CD14-positive monocyte (primary cell): ENCODE results near the gene TM9SF3. TPM values are rescaled to one million over a fixed set of nuclear protein-coding genes. Genes with fewer than 3 reads are reported as not detected.

Source experiments
- DNase-seq, 3 donors: peaks; one replicate each; pipeline ENCODE4 v3.0.0-alpha.2; 2011 to 2022
- H2AFZ ChIP-seq: 2 replicates; pipeline ENCODE4 v1.6.0; 2012; ENCODE audit warnings: mild to moderate bottlenecking, low read depth, low read length, inconsistent platforms; ENCODE audit not compliant: insufficient read depth, poor library complexity, severe bottlenecking
- H3K27ac ChIP-seq, 2 donors: 1 replicate in 1 of 2; 2 replicates in 1 of 2; pipeline ENCODE4 v1.5.1; 2012 to 2013; ENCODE audit warnings: low read length in 2 of 2, control low read depth in 1 of 2, inconsistent platforms in 1 of 2, low read depth in 1 of 2, mild to moderate bottlenecking in 1 of 2
- H3K27me3 ChIP-seq, 2 donors: one replicate each; pipeline versions ENCODE4 v1.6.0 to v1.6.1; 2011 to 2013; ENCODE audit warnings: low read length in 2 of 2; ENCODE audit not compliant: control insufficient read depth in 2 of 2, insufficient read depth in 2 of 2
- H3K36me3 ChIP-seq, 2 donors: replicated peaks in 1 of 2; 1 replicate in 1 of 2; 2 replicates in 1 of 2; pipeline versions ENCODE4 v1.5.1 to v1.6.1; 2012 to 2013; ENCODE audit warnings: low read length in 2 of 2, control low read depth in 1 of 2, inconsistent platforms in 1 of 2, mild to moderate bottlenecking in 1 of 2; ENCODE audit not compliant: insufficient read depth in 2 of 2, control insufficient read depth in 1 of 2
- H3K4me1 ChIP-seq, 2 donors: 1 replicate in 1 of 2; 2 replicates in 1 of 2; pipeline versions ENCODE4 v1.5.1 to v1.6.1; 2012 to 2013; ENCODE audit warnings: low read length in 2 of 2, control low read depth in 1 of 2, inconsistent platforms in 1 of 2, mild to moderate bottlenecking in 1 of 2, moderate library complexity in 1 of 2; ENCODE audit not compliant: insufficient read depth in 2 of 2, control insufficient read depth in 1 of 2
- H3K4me2 ChIP-seq: replicated peaks from 2 replicates; pipeline ENCODE3; 2012; ENCODE audit warnings: low read length, moderate library complexity, mild to moderate bottlenecking; ENCODE audit not compliant: poor library complexity, severe bottlenecking; ENCODE audit errors: extremely low read depth
- H3K4me3 ChIP-seq, 3 experiments: fragments of 200-600 bp in 1 of 3; sonication (generic) in 1 of 3; replicated peaks in 1 of 3; 1 replicate in 2 of 3; 2 replicates in 1 of 3; pipeline ENCODE4 v1.5.1; 2011 to 2013; ENCODE audit warnings: low read length in 3 of 3, mild to moderate bottlenecking in 3 of 3, control low read depth in 2 of 3, low read depth in 2 of 3, inconsistent platforms in 1 of 3, moderate library complexity in 1 of 3
- H3K79me2 ChIP-seq: 2 replicates; pipeline ENCODE4 v1.6.0; 2012; ENCODE audit warnings: mild to moderate bottlenecking, control low read depth, inconsistent platforms, low read length, moderate library complexity; ENCODE audit not compliant: insufficient read depth
- H3K9ac ChIP-seq: 2 replicates; pipeline ENCODE4 v1.6.0; 2017; ENCODE audit warnings: low read length, mild to moderate bottlenecking; ENCODE audit not compliant: insufficient read depth, poor library complexity, severe bottlenecking
- H3K9me3 ChIP-seq, 2 donors: replicated peaks in 1 of 2; 1 replicate in 1 of 2; 2 replicates in 1 of 2; pipeline versions ENCODE4 v1.5.1 to v1.6.1; 2012 to 2013; ENCODE audit warnings: low read length in 2 of 2, control low read depth in 1 of 2; ENCODE audit not compliant: control insufficient read depth in 1 of 2, insufficient read depth in 1 of 2
- H4K20me1 ChIP-seq: 2 replicates; pipeline ENCODE4 v1.6.0; 2012; ENCODE audit warnings: mild to moderate bottlenecking, low read length, control low read depth, moderate library complexity; ENCODE audit not compliant: insufficient read depth
- H3K27ac Mint-ChIP-seq, 7 donors: one replicate each; pipeline ENCODE4 v1.8.0; 2020; ENCODE audit warnings: mild to moderate bottlenecking in 7 of 7, mixed read lengths in 7 of 7, moderate library complexity in 6 of 7, inconsistent platforms in 2 of 7
- H3K27me3 Mint-ChIP-seq, 3 donors: one replicate each; pipeline ENCODE4 v1.8.0; 2021 to 2022; ENCODE audit warnings: low read depth in 3 of 3, mild to moderate bottlenecking in 3 of 3, mixed read lengths in 3 of 3, moderate library complexity in 3 of 3, inconsistent platforms in 1 of 3
- H3K36me3 Mint-ChIP-seq, 2 donors: one replicate each; pipeline ENCODE4 v1.8.0; 2020; ENCODE audit warnings: mixed read lengths in 2 of 2, inconsistent platforms in 1 of 2, mild to moderate bottlenecking in 1 of 2
- H3K4me1 Mint-ChIP-seq: one replicate; pipeline ENCODE4 v1.8.0; 2020; ENCODE audit warnings: mild to moderate bottlenecking, mixed read lengths
- H3K4me3 Mint-ChIP-seq, 2 donors: one replicate each; pipeline ENCODE4 v1.8.0; 2020; ENCODE audit warnings: mild to moderate bottlenecking in 2 of 2, mixed read lengths in 2 of 2, moderate library complexity in 1 of 2
- H3K9me3 Mint-ChIP-seq, 7 donors: one replicate each; pipeline ENCODE4 v1.8.0; 2020 to 2022; ENCODE audit warnings: mixed read lengths in 7 of 7, mild to moderate bottlenecking in 6 of 7, moderate library complexity in 6 of 7, inconsistent platforms in 2 of 7
- WGBS: methylation state at CpG from one replicate; pipeline ENCODE4 v1.1.5; 2013; ENCODE audit warnings: missing lambda C conversion rate; ENCODE audit not compliant: insufficient coverage; 5-methylcytosine and 5-hydroxymethylcytosine counted together
- intact Hi-C, 2 donors: fragments of 100-400 bp; cut with micrococcal nuclease; formaldehyde crosslinking; loops; one replicate each; pipeline versions ENCODE4 v1.15.0 to v1.15.1; 2023
- polyA plus RNA-seq, 3 donors: library from polyadenylated mRNA; depleted of rRNA in 1 of 3; unstranded in 2 of 3; stranded (reverse) in 1 of 3; fragments of 300-500 nt in 2 of 3; fragments of >200 nt in 1 of 3; fragmentation: Illumina TruSeq in 2 of 3; gene quantifications; 1 replicate in 2 of 3; 2 replicates in 1 of 3; pipeline ENCODE4 v1.2.3, GENCODE V29; 2012 to 2021
- small RNA-seq: library from RNA; depleted of rRNA; stranded (forward); fragments of <200 nt; gene quantifications from one replicate; pipeline ENCODE3, GENCODE V24; 2012; ENCODE audit warnings: low read depth; ENCODE audit not compliant: insufficient read length
- TF ChIP-seq, protein P1 (sequence below): fragments of 200-600 bp; IDR thresholded peaks from one replicate; pipeline ENCODE4 v1.8.0; 2022; ENCODE audit warnings: antibody characterized with exemption, mild to moderate bottlenecking

The TM9SF3 gene
- polyA plus RNA-seq, 3 donors, result 23.9 to 67.1 (median 59.9) TPM

DNA sequence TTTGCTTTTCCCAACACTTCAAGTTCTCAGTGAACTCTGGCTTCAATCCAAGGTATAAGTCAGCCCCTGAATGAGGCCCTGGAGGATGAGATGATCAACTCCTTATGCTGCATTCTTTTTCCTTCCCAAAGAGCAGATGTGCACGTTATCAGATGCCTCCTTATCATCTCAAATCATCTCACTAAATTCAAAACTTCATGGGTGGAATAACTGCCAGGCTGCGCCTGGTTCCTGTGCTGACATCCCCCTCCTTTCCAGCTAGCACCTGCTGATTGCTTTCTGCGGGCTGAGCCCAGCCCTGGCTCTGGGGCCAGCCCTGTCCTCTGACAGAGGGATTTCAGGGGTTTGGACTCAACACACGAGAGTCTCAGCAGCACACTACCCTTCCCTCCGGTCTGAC lies 118.0 kb downstream of the TM9SF3 start:
- H2AFZ ChIP-seq, result no peak overlapping the region
- H3K9ac ChIP-seq, result no peak overlapping the region
- no peaks in the 10 kb centered on the region for H3K27me3 ChIP-seq
- no peak overlapping the region for H3K27ac ChIP-seq
- WGBS, result 63% methylated on average over 4 of the region's 5 CpGs
- no peaks in the 10 kb centered on the region for H3K9me3 ChIP-seq
- TF ChIP-seq, protein P1, sequence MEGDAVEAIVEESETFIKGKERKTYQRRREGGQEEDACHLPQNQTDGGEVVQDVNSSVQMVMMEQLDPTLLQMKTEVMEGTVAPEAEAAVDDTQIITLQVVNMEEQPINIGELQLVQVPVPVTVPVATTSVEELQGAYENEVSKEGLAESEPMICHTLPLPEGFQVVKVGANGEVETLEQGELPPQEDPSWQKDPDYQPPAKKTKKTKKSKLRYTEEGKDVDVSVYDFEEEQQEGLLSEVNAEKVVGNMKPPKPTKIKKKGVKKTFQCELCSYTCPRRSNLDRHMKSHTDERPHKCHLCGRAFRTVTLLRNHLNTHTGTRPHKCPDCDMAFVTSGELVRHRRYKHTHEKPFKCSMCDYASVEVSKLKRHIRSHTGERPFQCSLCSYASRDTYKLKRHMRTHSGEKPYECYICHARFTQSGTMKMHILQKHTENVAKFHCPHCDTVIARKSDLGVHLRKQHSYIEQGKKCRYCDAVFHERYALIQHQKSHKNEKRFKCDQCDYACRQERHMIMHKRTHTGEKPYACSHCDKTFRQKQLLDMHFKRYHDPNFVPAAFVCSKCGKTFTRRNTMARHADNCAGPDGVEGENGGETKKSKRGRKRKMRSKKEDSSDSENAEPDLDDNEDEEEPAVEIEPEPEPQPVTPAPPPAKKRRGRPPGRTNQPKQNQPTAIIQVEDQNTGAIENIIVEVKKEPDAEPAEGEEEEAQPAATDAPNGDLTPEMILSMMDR, result no peak
- no peak overlapping the region for H3K4me3 Mint-ChIP-seq
- peaks cover 12 to 22% (median 18%) of the 10 kb centered on the region in 3 donors for H3K27me3 Mint-ChIP-seq
- no peaks in the 10 kb centered on the region for H3K36me3 ChIP-seq
- no peak overlapping the region for H3K4me3 ChIP-seq
- H3K36me3 Mint-ChIP-seq, result no peaks in the 10 kb centered on the region
- no peak for DNase-seq
- no peak overlapping the region for H3K4me2 ChIP-seq
- intact Hi-C loops, result no loop called here
- no peaks in the 10 kb centered on the region for H3K4me1 ChIP-seq
- no peak overlapping the region for H3K27ac Mint-ChIP-seq
- H4K20me1 ChIP-seq, result no peaks in the 10 kb centered on the region
- no peaks in the 10 kb centered on the region for H3K4me1 Mint-ChIP-seq
- H3K79me2 ChIP-seq, result no peaks in the 10 kb centered on the region
- no peaks in the 10 kb centered on the region for H3K9me3 Mint-ChIP-seq

Small RNAs within 50 kb of the gene (small RNA-seq; reads per million reads assigned to genes)
- gene RNA5SP324, result not detected

Other genes starting within 250 kb of the TM9SF3 start
- not detected for gene OPALIN, start 228.0 kb downstream of the TM9SF3 start, polyA plus RNA-seq
- not detected for gene TLL2, start 73.1 kb downstream of the TM9SF3 start, polyA plus RNA-seq
- 100 to 1,000 TPM in 2 of 3 donors, 10 to 100 TPM in 1; 95.5 to 157 (median 112) TPM for gene PIK3AP1, start 133.5 kb upstream of the TM9SF3 start, polyA plus RNA-seq
- 10 to 100 TPM in 1 of 3 donors, 1 to 10 TPM in 2; 5.7 to 11.8 (median 10.0) TPM for gene LCOR, start 245.3 kb upstream of the TM9SF3 start, polyA plus RNA-seq